ENCODE data around the gene SLC10A6. TPM values are rescaled to one million over a fixed set of nuclear protein-coding genes. Genes with fewer than 3 reads are reported as not detected.

SLC10A6 gene
- total and polyA plus RNA-seq, 10 of the 15 experiments (the other 5 are each of a cell fraction or from before 2014, with no cell fraction given): 0.05 TPM; not detected in 9

- TF ChIP-seq USF1 (IDR thresholded peaks at IDR 0.05; ENCODE audit: borderline replicate concordance, extremely low read length, insufficient read depth, low read depth, low read length): no peak
- no peak for TF ChIP-seq ZBED1 (IDR thresholded peaks at IDR 0.05; ENCODE audit: borderline replicate concordance)
- TF ChIP-seq GABPA (IDR thresholded peaks at IDR 0.05; ENCODE audit: low read depth): no peak
These were observed 45.3 kb upstream of the SLC10A6 start (continued) for GRCh38 chr4:86894455-86894854.

DNA sequence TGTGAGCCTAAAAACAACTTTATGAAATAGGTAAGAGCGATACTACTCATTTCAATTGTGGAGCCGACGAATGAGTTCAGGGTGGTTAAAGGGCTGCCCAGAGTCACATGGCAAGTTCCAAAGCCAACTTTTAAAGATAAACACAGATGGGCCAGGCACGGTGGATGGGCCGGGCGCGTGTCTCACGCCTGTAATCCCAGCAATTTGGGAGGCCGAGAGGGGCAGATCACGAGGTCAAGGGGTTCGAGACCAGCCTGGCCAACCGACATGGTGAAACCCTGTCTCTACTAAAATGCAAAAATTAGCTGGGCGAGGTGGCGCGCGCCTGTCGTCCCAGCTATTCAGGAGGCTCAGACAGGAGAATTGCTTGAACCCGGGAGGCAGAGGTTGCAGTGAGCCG, 44.0 kb upstream of the SLC10A6 start:
- Histone ChIP-seq H2AFZ (ENCODE audit: control insufficient read depth, low read depth, low read length) (no peak overlapping the region), H4K20me1 (ENCODE audit: control insufficient read depth, insufficient read depth) (no peaks in the 10 kb centered on the region), H3K4me3 (no peak overlapping the region), H3K4me2 (ENCODE audit: control insufficient read depth, insufficient read depth) (peak overlapping the region; percentile 96; the same call in 1 of the 2 replicates), H3K9me3 (replicated peaks; ENCODE audit: control insufficient read depth, insufficient read depth, low read length) (no peaks in the 10 kb centered on the region), H3K4me1 (ENCODE audit: control insufficient read depth, insufficient read depth, low read length) (no peaks in the 10 kb centered on the region), H3K9ac (ENCODE audit: control insufficient read depth, insufficient read depth, low read length) (no peak overlapping the region), H3K27ac (ENCODE audit: control insufficient read depth, insufficient read depth) (no peak overlapping the region), H3K36me3 (ENCODE audit: control insufficient read depth in 2 of 2, insufficient read depth in 2 of 2, low read length in 1 of 2) (no peaks in the 10 kb centered on the region), H3K79me2 (ENCODE audit: control insufficient read depth, insufficient read depth, low read length) (no peaks in the 10 kb centered on the region), H3K27me3 (replicated peaks in 1 of 2; ENCODE audit: control insufficient read depth in 2 of 2, insufficient read depth in 2 of 2, low read length in 1 of 2) (no peaks in the 10 kb centered on the region)
- FAIRE-seq: no peak
- ChIA-PET CTCF (interaction anchor here (0.8 to 8.7 kb wide), 7 partner anchors 47 to 395 kb away, joined by 3 to 307 read pairs (median 3); partner anchors contain the start of gene PTPN13), SMC1A (ENCODE audit: uncharacterized antibody, unreplicated experiment) (interaction anchor here (0.7 to 8.7 kb wide), 7 partner anchors 22 to 396 kb away, joined by 3 to 190 read pairs (median 5); partner anchors contain the start of gene PTPN13), POLR2A (no interaction called here), RAD21 (ENCODE audit: unreplicated experiment) (interaction anchor here (1.1 to 7.0 kb wide), 3 partner anchors 299 to 403 kb away, joined by 3 to 64 read pairs (median 12); partner anchors contain the start of gene PTPN13)
- intact Hi-C loops (cut with micrococcal nuclease; ENCODE audit: unreplicated experiment): loop anchor here (10.0 kb wide), 1 partner anchor 848 kb away; no protein-coding TSS in a partner anchor
- in situ Hi-C loops (cut with MboI): no loop called here
- DNase-seq (ENCODE audit: low read depth, low spot score): no peak
- no peak for ATAC-seq
- BruUV-seq (replicated peaks): no TSS peak
- WGBS (ENCODE audit: insufficient coverage, insufficient replicate concordance, low lambda C conversion rate, missing lambda C conversion rate): 93% methylated on average over 19 of the region's 19 CpGs
- no peak for TF ChIP-seq ZBED1 (IDR thresholded peaks at IDR 0.05; ENCODE audit: borderline replicate concordance)
- no peak for TF ChIP-seq NR2C2 (IDR thresholded peaks at IDR 0.05; ENCODE audit: borderline replicate concordance, control insufficient read depth, insufficient read length, low read depth)
- TF ChIP-seq, protein P1, sequence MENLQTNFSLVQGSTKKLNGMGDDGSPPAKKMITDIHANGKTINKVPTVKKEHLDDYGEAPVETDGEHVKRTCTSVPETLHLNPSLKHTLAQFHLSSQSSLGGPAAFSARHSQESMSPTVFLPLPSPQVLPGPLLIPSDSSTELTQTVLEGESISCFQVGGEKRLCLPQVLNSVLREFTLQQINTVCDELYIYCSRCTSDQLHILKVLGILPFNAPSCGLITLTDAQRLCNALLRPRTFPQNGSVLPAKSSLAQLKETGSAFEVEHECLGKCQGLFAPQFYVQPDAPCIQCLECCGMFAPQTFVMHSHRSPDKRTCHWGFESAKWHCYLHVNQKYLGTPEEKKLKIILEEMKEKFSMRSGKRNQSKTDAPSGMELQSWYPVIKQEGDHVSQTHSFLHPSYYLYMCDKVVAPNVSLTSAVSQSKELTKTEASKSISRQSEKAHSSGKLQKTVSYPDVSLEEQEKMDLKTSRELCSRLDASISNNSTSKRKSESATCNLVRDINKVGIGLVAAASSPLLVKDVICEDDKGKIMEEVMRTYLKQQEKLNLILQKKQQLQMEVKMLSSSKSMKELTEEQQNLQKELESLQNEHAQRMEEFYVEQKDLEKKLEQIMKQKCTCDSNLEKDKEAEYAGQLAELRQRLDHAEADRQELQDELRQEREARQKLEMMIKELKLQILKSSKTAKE (IDR thresholded peaks at IDR 0.05; ENCODE audit: low read depth, poor library complexity, severe bottlenecking): no peak
- no peak for TF ChIP-seq STAT1 (conservative IDR thresholded peaks at IDR 0.05)
- no peak for TF ChIP-seq FOS (IDR thresholded peaks at IDR 0.05; ENCODE audit: borderline replicate concordance, extremely low read depth, insufficient read length)
- TF ChIP-seq PKNOX1 (IDR thresholded peaks at IDR 0.05): no peak
- TF ChIP-seq STAT3 (IDR thresholded peaks at IDR 0.05; ENCODE audit: low read depth, low read length): no peak
- no peak for TF ChIP-seq ZBTB33 (IDR thresholded peaks at IDR 0.05)
- no peak for TF ChIP-seq HCFC1 (IDR thresholded peaks at IDR 0.05; ENCODE audit: low read length)
- no peak for TF ChIP-seq RAD21 (IDR thresholded peaks at IDR 0.05; ENCODE audit: insufficient read depth, low read depth, low read length)
- TF ChIP-seq SIN3A (IDR thresholded peaks at IDR 0.05; ENCODE audit: low read depth, low read length): no peak
- no peak for TF ChIP-seq RB1 (IDR thresholded peaks at IDR 0.05; ENCODE audit: borderline replicate concordance)
